Glutamatergic neuron (in vitro differentiated cells): ENCODE data around the gene KRT82. TPM values are rescaled to one million over a fixed set of nuclear protein-coding genes. Genes with fewer than 3 reads are reported as not detected.

Source experiments
- DNase-seq: peaks from one replicate; pipeline ENCODE4 v3.0.0; 2022
- H3K27ac Mint-ChIP-seq: one replicate; pipeline ENCODE4 v1.8.0; 2020; ENCODE audit warnings: mild to moderate bottlenecking, mixed read lengths, inconsistent platforms; ENCODE audit not compliant: unreplicated experiment
- H3K27me3 Mint-ChIP-seq: one replicate; pipeline ENCODE4 v1.8.0; 2020; ENCODE audit warnings: mild to moderate bottlenecking, moderate library complexity, mixed read lengths, inconsistent platforms; ENCODE audit not compliant: unreplicated experiment
- H3K36me3 Mint-ChIP-seq: one replicate; pipeline ENCODE4 v1.8.0; 2020; ENCODE audit warnings: mild to moderate bottlenecking, mixed read lengths, inconsistent platforms; ENCODE audit not compliant: unreplicated experiment
- H3K4me1 Mint-ChIP-seq: one replicate; pipeline ENCODE4 v1.8.0; 2020; ENCODE audit warnings: mild to moderate bottlenecking, low read depth, mixed read lengths, inconsistent platforms; ENCODE audit not compliant: unreplicated experiment
- H3K4me3 Mint-ChIP-seq: one replicate; pipeline ENCODE4 v1.8.0; 2020; ENCODE audit warnings: mild to moderate bottlenecking, mixed read lengths, inconsistent platforms; ENCODE audit not compliant: unreplicated experiment
- H3K9me3 Mint-ChIP-seq: one replicate; pipeline ENCODE4 v1.8.0; 2020; ENCODE audit warnings: mild to moderate bottlenecking, moderate library complexity, mixed read lengths, inconsistent platforms; ENCODE audit not compliant: unreplicated experiment
- total RNA-seq: library from RNA; stranded (reverse); fragmentation: NEBNext Ultra II Directional; extraction: Animal tissue kit (Norgen Biotek cat#: 25700); gene quantifications from one replicate; pipeline ENCODE4 v1.2.1, GENCODE V29; 2021; ENCODE audit not compliant: unreplicated experiment
- TF ChIP-seq, protein P1 (sequence below): fragments of 200-600 bp; sonication (generic); IDR thresholded peaks from one replicate; pipeline ENCODE4 v1.5.0; 2021; ENCODE audit not compliant: partially characterized antibody, unreplicated experiment

The KRT82 gene
- total RNA-seq, 1 donor from 2014 or later, result not detected

DNA sequence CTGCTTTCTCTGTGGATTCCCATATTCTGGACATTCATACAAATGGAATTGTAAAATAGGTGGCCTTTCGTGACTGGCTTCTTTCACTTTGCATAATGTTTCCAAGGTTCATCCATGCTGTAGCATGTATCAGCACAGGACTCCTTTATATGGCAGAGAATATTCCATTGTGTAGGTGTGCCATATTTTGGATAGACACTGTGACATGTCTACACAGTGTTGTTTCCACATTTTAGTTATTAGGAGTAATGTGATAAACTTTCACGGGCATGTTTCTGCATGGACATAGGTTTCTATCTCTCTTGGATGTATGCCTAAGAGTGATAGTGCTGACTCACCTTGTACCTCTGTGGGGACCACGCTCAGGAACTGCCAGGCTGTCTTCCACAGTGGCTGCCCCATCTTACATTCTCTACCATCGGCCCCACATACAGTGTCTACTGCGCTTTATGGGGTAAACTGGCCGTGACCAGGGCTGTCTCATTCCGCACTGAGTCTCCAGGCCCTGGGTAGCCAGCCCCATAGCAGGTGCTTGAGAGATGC, 13.6 kb downstream of the KRT82 start:
- H3K27me3 Mint-ChIP-seq, result peaks cover 5% of the 10 kb centered on the region
- H3K4me3 Mint-ChIP-seq, result no peak overlapping the region
- TF ChIP-seq, protein P1, sequence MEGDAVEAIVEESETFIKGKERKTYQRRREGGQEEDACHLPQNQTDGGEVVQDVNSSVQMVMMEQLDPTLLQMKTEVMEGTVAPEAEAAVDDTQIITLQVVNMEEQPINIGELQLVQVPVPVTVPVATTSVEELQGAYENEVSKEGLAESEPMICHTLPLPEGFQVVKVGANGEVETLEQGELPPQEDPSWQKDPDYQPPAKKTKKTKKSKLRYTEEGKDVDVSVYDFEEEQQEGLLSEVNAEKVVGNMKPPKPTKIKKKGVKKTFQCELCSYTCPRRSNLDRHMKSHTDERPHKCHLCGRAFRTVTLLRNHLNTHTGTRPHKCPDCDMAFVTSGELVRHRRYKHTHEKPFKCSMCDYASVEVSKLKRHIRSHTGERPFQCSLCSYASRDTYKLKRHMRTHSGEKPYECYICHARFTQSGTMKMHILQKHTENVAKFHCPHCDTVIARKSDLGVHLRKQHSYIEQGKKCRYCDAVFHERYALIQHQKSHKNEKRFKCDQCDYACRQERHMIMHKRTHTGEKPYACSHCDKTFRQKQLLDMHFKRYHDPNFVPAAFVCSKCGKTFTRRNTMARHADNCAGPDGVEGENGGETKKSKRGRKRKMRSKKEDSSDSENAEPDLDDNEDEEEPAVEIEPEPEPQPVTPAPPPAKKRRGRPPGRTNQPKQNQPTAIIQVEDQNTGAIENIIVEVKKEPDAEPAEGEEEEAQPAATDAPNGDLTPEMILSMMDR, result no peak
- H3K36me3 Mint-ChIP-seq, result no peaks in the 10 kb centered on the region
- H3K4me1 Mint-ChIP-seq, result no peaks in the 10 kb centered on the region
- H3K9me3 Mint-ChIP-seq, result peaks cover 4% of the 10 kb centered on the region
- no peak for DNase-seq
- no peak overlapping the region for H3K27ac Mint-ChIP-seq

DNA sequence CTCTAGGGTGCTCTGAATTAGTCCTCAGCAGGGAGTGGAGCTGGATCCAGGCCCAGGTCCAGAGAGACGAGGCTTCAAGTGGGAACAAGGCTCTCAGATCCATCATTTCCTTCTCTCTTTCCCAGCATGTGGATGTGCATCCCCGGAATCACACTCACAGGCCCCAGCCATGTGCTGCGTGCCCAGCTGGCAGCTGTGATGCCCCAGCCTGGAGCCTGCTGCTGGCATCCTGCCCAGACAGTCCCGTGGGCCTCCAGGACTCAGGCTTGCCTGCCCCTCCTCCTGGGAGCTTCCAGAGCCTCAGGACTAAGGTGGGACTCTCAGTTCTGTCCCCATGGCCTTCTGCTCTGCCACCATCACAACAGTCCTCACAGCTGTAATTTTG, 14.5 kb downstream of the KRT82 start:
- TF ChIP-seq, protein P1, result no peak
- H3K27me3 Mint-ChIP-seq, result peaks cover 5% of the 10 kb centered on the region
- H3K27ac Mint-ChIP-seq, result no peak overlapping the region
- peaks cover 4% of the 10 kb centered on the region for H3K9me3 Mint-ChIP-seq
- no peaks in the 10 kb centered on the region for H3K36me3 Mint-ChIP-seq
- peak; percentile 34 for DNase-seq
- H3K4me1 Mint-ChIP-seq, result no peaks in the 10 kb centered on the region
- no peak overlapping the region for H3K4me3 Mint-ChIP-seq

GRCh38 chr12:52390739-52391617, 15.2 kb downstream of the KRT82 start:
- Mint-ChIP-seq H3K27ac (no peak overlapping the region), H3K4me3 (no peak overlapping the region), H3K36me3 (no peaks in the 10 kb centered on the region), H3K4me1 (no peaks in the 10 kb centered on the region), H3K27me3 (peaks cover 5% of the 10 kb centered on the region), H3K9me3 (peaks cover 3% of the 10 kb centered on the region)
- TF ChIP-seq, protein P1, result peak; percentile 70
- peak; percentile 40 for DNase-seq

- TF ChIP-seq, protein P1, result no peak
- DNase-seq, result no peak
- H3K36me3 Mint-ChIP-seq, result no peaks in the 10 kb centered on the region
- H3K27ac Mint-ChIP-seq, result no peak overlapping the region
- no peak overlapping the region for H3K4me3 Mint-ChIP-seq
- H3K9me3 Mint-ChIP-seq, result peaks cover under 1% of the 10 kb centered on the region
- no peaks in the 10 kb centered on the region for H3K4me1 Mint-ChIP-seq
- peaks cover 3% of the 10 kb centered on the region for H3K27me3 Mint-ChIP-seq
Observed at GRCh38 chr12:52389313-52390207, 16.6 kb downstream of the KRT82 start.
